Keratinocyte (primary cell): Measurements from ENCODE around the gene PLEKHN1.

ENCODE experiments used
- EZH2 ChIP-seq: IDR thresholded peaks from one replicate; pipeline ENCODE4 v1.6.1; 2012; ENCODE audit warnings: inconsistent platforms, mild to moderate bottlenecking, low read length, moderate library complexity
- TF ChIP-seq, protein P1 (sequence below), 3 experiments: IDR thresholded peaks in 1 of 3; conservative IDR thresholded peaks in 1 of 3; optimal IDR thresholded peaks in 1 of 3; 2 replicates in 2 of 3; 3 replicates in 1 of 3; pipeline versions ENCODE3 to v1.5.1; 2011; ENCODE audit warnings: low read length in 3 of 3, mild to moderate bottlenecking in 3 of 3, moderate library complexity in 2 of 3, control low read depth in 1 of 3, inconsistent platforms in 1 of 3; ENCODE audit not compliant: insufficient read depth in 2 of 3; ENCODE audit errors: extremely low read depth in 1 of 3

- TF ChIP-seq, protein P1, sequence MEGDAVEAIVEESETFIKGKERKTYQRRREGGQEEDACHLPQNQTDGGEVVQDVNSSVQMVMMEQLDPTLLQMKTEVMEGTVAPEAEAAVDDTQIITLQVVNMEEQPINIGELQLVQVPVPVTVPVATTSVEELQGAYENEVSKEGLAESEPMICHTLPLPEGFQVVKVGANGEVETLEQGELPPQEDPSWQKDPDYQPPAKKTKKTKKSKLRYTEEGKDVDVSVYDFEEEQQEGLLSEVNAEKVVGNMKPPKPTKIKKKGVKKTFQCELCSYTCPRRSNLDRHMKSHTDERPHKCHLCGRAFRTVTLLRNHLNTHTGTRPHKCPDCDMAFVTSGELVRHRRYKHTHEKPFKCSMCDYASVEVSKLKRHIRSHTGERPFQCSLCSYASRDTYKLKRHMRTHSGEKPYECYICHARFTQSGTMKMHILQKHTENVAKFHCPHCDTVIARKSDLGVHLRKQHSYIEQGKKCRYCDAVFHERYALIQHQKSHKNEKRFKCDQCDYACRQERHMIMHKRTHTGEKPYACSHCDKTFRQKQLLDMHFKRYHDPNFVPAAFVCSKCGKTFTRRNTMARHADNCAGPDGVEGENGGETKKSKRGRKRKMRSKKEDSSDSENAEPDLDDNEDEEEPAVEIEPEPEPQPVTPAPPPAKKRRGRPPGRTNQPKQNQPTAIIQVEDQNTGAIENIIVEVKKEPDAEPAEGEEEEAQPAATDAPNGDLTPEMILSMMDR (optimal IDR thresholded peaks at IDR 0.05 in 1 of 3, IDR thresholded peaks at IDR 0.05 in 1 of 3, conservative IDR thresholded peaks at IDR 0.05 in 1 of 3; ENCODE audit: extremely low read depth in 1 of 3, insufficient read depth in 2 of 3, low read length in 3 of 3), result no peak
- no peak for TF ChIP-seq EZH2
Observed at GRCh38 chr1:1024149-1024770, 58.0 kb downstream of the PLEKHN1 start.
